ENCODE data around the gene CTH. TPM values are rescaled to one million over a fixed set of nuclear protein-coding genes. Genes with fewer than 3 reads are reported as not detected.

Gene CTH
- total and polyA plus RNA-seq, 4 donors: 4.3 to 8.6 (median 5.9) TPM

GRCh38 chr1:70438529-70438928 lies 27.5 kb downstream of the CTH start:
- ATAC-seq (ENCODE audit: insufficient read depth, low FRiP score) (no peak), DNase-seq (no peak)
- H3K4me1 ChIP-seq (ENCODE audit: control insufficient read depth in 5 of 5, insufficient read depth in 5 of 5, low read length in 5 of 5): peaks cover 0 to 8% (median 0%) of the 10 kb centered on the region in 5 donors
- no peaks in the 10 kb centered on the region for H3K27me3 ChIP-seq (ENCODE audit: control insufficient read depth in 3 of 3, insufficient read depth in 3 of 3, low read length in 2 of 3)
- H3K9me3 ChIP-seq (ENCODE audit: control insufficient read depth in 4 of 4, insufficient read depth in 3 of 4, low read length in 3 of 4): no peaks in the 10 kb centered on the region
- TF ChIP-seq, protein P1, sequence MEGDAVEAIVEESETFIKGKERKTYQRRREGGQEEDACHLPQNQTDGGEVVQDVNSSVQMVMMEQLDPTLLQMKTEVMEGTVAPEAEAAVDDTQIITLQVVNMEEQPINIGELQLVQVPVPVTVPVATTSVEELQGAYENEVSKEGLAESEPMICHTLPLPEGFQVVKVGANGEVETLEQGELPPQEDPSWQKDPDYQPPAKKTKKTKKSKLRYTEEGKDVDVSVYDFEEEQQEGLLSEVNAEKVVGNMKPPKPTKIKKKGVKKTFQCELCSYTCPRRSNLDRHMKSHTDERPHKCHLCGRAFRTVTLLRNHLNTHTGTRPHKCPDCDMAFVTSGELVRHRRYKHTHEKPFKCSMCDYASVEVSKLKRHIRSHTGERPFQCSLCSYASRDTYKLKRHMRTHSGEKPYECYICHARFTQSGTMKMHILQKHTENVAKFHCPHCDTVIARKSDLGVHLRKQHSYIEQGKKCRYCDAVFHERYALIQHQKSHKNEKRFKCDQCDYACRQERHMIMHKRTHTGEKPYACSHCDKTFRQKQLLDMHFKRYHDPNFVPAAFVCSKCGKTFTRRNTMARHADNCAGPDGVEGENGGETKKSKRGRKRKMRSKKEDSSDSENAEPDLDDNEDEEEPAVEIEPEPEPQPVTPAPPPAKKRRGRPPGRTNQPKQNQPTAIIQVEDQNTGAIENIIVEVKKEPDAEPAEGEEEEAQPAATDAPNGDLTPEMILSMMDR (IDR thresholded peaks at IDR 0.05; ENCODE audit: control extremely low read depth, extremely low read depth): no peak
- H3K36me3 ChIP-seq (ENCODE audit: control insufficient read depth in 4 of 4, insufficient read depth in 4 of 4, low read length in 4 of 4): peaks cover 0 to 14% (median 7%) of the 10 kb centered on the region in 4 donors
- H3K27ac ChIP-seq (ENCODE audit: low read depth in 1 of 2, low read length in 1 of 2): no peak overlapping the region
- 88 to 89% methylated on average over 2 of the region's 2 CpGs for WGBS, 2 donors
- H3K4me3 ChIP-seq: no peak overlapping the region
- H3K9ac ChIP-seq (ENCODE audit: insufficient read depth in 1 of 2, low read length in 2 of 2): no peak overlapping the region

DNA sequence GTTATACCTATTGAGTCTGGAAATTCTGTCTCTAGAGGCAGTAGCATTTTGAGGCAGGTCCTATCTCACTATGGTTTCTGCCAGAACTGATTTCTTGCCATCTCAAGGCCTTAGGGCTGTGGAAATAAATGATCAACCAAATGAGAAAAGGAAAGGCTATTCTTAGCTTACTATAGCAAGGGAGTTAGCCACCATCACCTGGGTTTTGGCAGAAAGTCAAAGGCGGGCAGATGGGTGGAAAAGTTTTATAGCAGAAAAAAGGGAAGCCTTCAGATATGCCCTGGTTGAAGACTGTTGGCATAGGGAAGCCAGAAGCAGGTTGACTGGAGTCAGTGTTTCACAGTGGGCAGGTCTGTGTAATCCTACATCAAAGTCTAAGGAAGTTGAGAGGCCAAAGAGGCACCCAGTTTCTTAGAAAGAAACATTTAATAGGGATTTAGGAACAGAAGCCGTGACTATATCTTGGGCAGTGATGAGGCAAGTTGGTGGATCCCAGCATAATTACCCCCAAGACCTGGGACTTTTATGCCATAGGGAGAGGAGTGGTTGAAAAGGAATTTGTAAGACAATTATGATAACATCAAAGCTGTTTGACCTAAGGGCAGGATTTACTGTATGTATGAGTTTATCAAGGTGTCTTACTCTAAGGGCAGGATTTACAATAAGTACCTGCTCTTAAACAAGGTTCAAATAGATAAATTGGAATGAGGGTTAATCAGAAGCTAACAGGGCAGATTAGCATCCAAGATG lies 29.7 kb downstream of the CTH start:
- WGBS, 2 donors: 92 to 94% methylated on average over 2 of the region's 2 CpGs
- Histone ChIP-seq H3K4me1 (ENCODE audit: control insufficient read depth in 5 of 5, insufficient read depth in 5 of 5, low read length in 5 of 5) (peaks cover 0 to 8% (median 0%) of the 10 kb centered on the region in 5 donors), H3K9ac (ENCODE audit: insufficient read depth in 1 of 2, low read length in 2 of 2) (no peak overlapping the region), H3K4me3 (no peak overlapping the region), H3K27me3 (ENCODE audit: control insufficient read depth in 3 of 3, insufficient read depth in 3 of 3, low read length in 2 of 3) (no peaks in the 10 kb centered on the region), H3K9me3 (ENCODE audit: control insufficient read depth in 4 of 4, insufficient read depth in 3 of 4, low read length in 3 of 4) (no peaks in the 10 kb centered on the region), H3K36me3 (ENCODE audit: control insufficient read depth in 4 of 4, insufficient read depth in 4 of 4, low read length in 4 of 4) (peaks cover 0 to 7% (median 3%) of the 10 kb centered on the region in 4 donors), H3K27ac (ENCODE audit: low read depth in 1 of 2, low read length in 1 of 2) (no peak overlapping the region)
- DNase-seq: no peak
- TF ChIP-seq, protein P1 (IDR thresholded peaks at IDR 0.05; ENCODE audit: control extremely low read depth, extremely low read depth): no peak
- ATAC-seq (ENCODE audit: insufficient read depth, low FRiP score): no peak

DNA sequence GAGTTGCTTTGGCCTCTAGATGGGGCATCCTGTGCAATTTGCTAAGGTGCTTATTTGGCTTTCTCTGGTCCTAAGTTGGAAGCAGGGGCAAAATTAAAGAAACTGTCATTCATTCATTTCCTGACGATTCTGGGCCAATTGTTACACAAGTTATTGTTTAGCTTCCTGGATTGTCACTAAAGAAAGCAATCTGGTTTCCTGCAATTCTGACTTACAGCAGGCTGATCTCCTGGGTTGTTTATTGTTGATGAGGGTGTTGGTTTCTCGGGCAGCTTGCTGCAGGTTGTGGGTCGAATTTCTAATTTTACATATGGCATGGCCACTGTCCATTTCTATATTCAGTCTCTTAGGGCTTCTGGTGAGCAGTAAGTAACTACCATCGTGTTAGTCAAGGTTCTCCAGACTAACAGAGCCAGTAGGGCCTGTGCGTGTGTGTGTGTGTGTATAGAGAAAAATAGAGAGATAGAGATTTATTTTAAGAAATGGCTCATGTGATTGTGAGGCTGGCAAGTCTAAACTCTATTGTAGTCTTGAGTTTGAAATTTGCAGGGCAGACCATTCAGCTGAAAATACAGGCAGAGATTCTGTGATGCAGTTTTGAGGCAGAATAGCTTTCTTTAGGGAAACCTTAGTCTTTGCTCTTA lies 30.4 kb downstream of the CTH start:
- Histone ChIP-seq H3K4me3 (no peak overlapping the region), H3K36me3 (ENCODE audit: control insufficient read depth in 4 of 4, insufficient read depth in 4 of 4, low read length in 4 of 4) (peaks cover 0 to 7% (median 1%) of the 10 kb centered on the region in 4 donors), H3K9me3 (ENCODE audit: control insufficient read depth in 4 of 4, insufficient read depth in 3 of 4, low read length in 3 of 4) (no peaks in the 10 kb centered on the region), H3K9ac (ENCODE audit: insufficient read depth in 1 of 2, low read length in 2 of 2) (no peak overlapping the region), H3K4me1 (ENCODE audit: control insufficient read depth in 5 of 5, insufficient read depth in 5 of 5, low read length in 5 of 5) (peaks cover 0 to 8% (median 0%) of the 10 kb centered on the region in 5 donors), H3K27me3 (ENCODE audit: control insufficient read depth in 3 of 3, insufficient read depth in 3 of 3, low read length in 2 of 3) (no peaks in the 10 kb centered on the region), H3K27ac (ENCODE audit: low read depth in 1 of 2, low read length in 1 of 2) (no peak overlapping the region)
- peak in 2 of 3 donors; percentile 7 to 16 for DNase-seq
- TF ChIP-seq, protein P1 (IDR thresholded peaks at IDR 0.05; ENCODE audit: control extremely low read depth, extremely low read depth): no peak
- ATAC-seq (ENCODE audit: insufficient read depth, low FRiP score): no peak
- 62 to 63% methylated on average over 5 of the region's 5 CpGs for WGBS, 2 donors

All from lung (tissue), 12 donors.